Endothelial cell of umbilical vein (primary cell): ENCODE measurements around the gene UNC45A. TPM values are rescaled to one million over a fixed set of nuclear protein-coding genes. Genes with fewer than 3 reads are reported as not detected.

Source experiments
- BruUV-seq: library from RNA; stranded (reverse); fragments of 400-500 nt; replicated peaks from 2 replicates; lab custom pipeline; 2021; lab: Mats Ljungman, UMichigan
- CTCF ChIA-PET: fragments of 300-600, 350-600 bp; sonication (Branson Sonifier 250); formaldehyde crosslinking; loops from one replicate; lab custom pipeline; 2021; ENCODE audit warnings: antibody characterized with exemption, inconsistent platforms; lab: Charles Lee
- POLR2A ChIA-PET: fragments of 300-600, 350-600 bp; sonication (Branson Sonifier 250); formaldehyde crosslinking; loops from one replicate; lab custom pipeline; 2021; ENCODE audit warnings: antibody characterized with exemption, inconsistent platforms; lab: Charles Lee
- DNase-seq: peaks from one replicate; pipeline ENCODE4 v3.0.0-alpha.2; 2011; ENCODE audit warnings: low read depth, low spot score
- FAIRE-seq: peaks from 2 replicates; lab custom pipeline; 2011; peaks lifted over from hg19 to GRCh38; lab: Jason Lieb, UNC
- H2AFZ ChIP-seq: 2 replicates; pipeline ENCODE4 v1.6.0; 2012; ENCODE audit warnings: low read depth, low read length, control low read depth, inconsistent platforms
- H3K27ac ChIP-seq: 2 replicates; pipeline ENCODE4 v1.5.1; 2011; ENCODE audit warnings: low read depth, mild to moderate bottlenecking, control low read depth, low read length, moderate library complexity; ENCODE audit not compliant: insufficient read depth
- H3K27me3 ChIP-seq, 2 experiments: 2 replicates each; pipeline versions ENCODE4 v1.6.0 to v1.6.1; 2011; ENCODE audit warnings: low read length in 2 of 2, mixed read lengths in 1 of 2; ENCODE audit not compliant: control insufficient read depth in 2 of 2, insufficient read depth in 2 of 2
- H3K36me3 ChIP-seq, 2 experiments: 2 replicates in 1 of 2; 3 replicates in 1 of 2; pipeline ENCODE4 v1.5.1; 2011; ENCODE audit warnings: low read length in 2 of 2, mild to moderate bottlenecking in 1 of 2, moderate library complexity in 1 of 2; ENCODE audit not compliant: control insufficient read depth in 2 of 2, insufficient read depth in 2 of 2; ENCODE audit errors: extremely low read depth in 1 of 2
- H3K4me1 ChIP-seq: 3 replicates; pipeline ENCODE4 v1.5.1; 2011; ENCODE audit warnings: mild to moderate bottlenecking, low read length; ENCODE audit not compliant: control insufficient read depth, insufficient read depth; ENCODE audit errors: extremely low read depth
- H3K4me2 ChIP-seq: 2 replicates; pipeline ENCODE4 v1.6.1; 2011; ENCODE audit warnings: low read length, control low read depth, mixed read lengths; ENCODE audit not compliant: insufficient read depth
- H3K4me3 ChIP-seq, 3 experiments: fragments of 200-600 bp in 1 of 3; sonication (generic), shearing (Covaris generic) in 1 of 3; replicated peaks in 1 of 3; 2 replicates each; pipeline ENCODE4 v1.5.1; 2011 to 2016; ENCODE audit warnings: control low read depth in 3 of 3, low read length in 3 of 3, mild to moderate bottlenecking in 2 of 3, inconsistent platforms in 1 of 3, low read depth in 1 of 3, moderate library complexity in 1 of 3; ENCODE audit not compliant: insufficient read depth in 1 of 3
- H3K79me2 ChIP-seq: 2 replicates; pipeline ENCODE4 v1.6.0; 2012; ENCODE audit warnings: low read length, inconsistent platforms; ENCODE audit not compliant: control insufficient read depth, insufficient read depth
- H3K9ac ChIP-seq: replicated peaks from 2 replicates; pipeline ENCODE3; 2011; ENCODE audit warnings: low read length, control low read depth; ENCODE audit not compliant: insufficient read depth; ENCODE audit errors: extremely low read depth
- H3K9me1 ChIP-seq: replicated peaks from 3 replicates; pipeline ENCODE4 v1.6.0; 2011; ENCODE audit warnings: mild to moderate bottlenecking, low read length; ENCODE audit not compliant: control insufficient read depth, insufficient read depth; ENCODE audit errors: extremely low read depth
- H3K9me3 ChIP-seq: replicated peaks from 2 replicates; pipeline ENCODE4 v1.5.1; 2012; ENCODE audit warnings: low read length, inconsistent platforms; ENCODE audit not compliant: control insufficient read depth, insufficient read depth
- H4K20me1 ChIP-seq: replicated peaks from 2 replicates; pipeline ENCODE3; 2011; ENCODE audit warnings: mild to moderate bottlenecking, low read length; ENCODE audit not compliant: control insufficient read depth, insufficient read depth; ENCODE audit errors: extremely low read depth
- EZH2 ChIP-seq: IDR thresholded peaks from 2 replicates; pipeline ENCODE4 v1.6.1; 2012; ENCODE audit warnings: borderline replicate concordance, low read depth, mild to moderate bottlenecking, moderate library complexity, low read length, inconsistent platforms; ENCODE audit not compliant: severe bottlenecking
- FOS ChIP-seq: IDR thresholded peaks from 2 replicates; pipeline ENCODE4 v1.6.1; 2011; ENCODE audit warnings: mild to moderate bottlenecking, low read length, moderate library complexity, borderline replicate concordance; ENCODE audit not compliant: insufficient read depth
- GATA2 ChIP-seq: IDR thresholded peaks from 2 replicates; pipeline ENCODE4 v1.7.0; 2011; ENCODE audit warnings: low read depth, mild to moderate bottlenecking, moderate library complexity, mixed read lengths, low read length; ENCODE audit not compliant: insufficient read length, insufficient read depth
- MYC ChIP-seq: IDR thresholded peaks from one replicate; pipeline ENCODE4 v1.6.1; 2011; ENCODE audit warnings: mild to moderate bottlenecking, low read depth, low read length
- POLR2A ChIP-seq: IDR thresholded peaks from 2 replicates; pipeline ENCODE4 v1.6.1; 2012; ENCODE audit warnings: low read depth, mild to moderate bottlenecking, control low read depth, low read length
- POLR2AphosphoS5 ChIP-seq: IDR thresholded peaks from 2 replicates; pipeline ENCODE4 v1.6.1; 2012; ENCODE audit warnings: low read depth, mild to moderate bottlenecking, control low read depth, low read length, moderate library complexity; ENCODE audit not compliant: insufficient read depth
- dilution Hi-C: fragments of 300-500 bp; cut with MboI; formaldehyde crosslinking; loops from one replicate; pipeline ENCODE4 v1.15.0; 2019; ENCODE audit warnings: low sequenced_read_pairs; ENCODE audit not compliant: extremely low pct_ligation_motif_present
- intact Hi-C: fragments of 100-400 bp; cut with micrococcal nuclease; formaldehyde crosslinking; loops from one replicate; pipeline ENCODE4 v1.10.0; 2022
- polyA plus RNA-seq, 4 experiments: library from polyadenylated mRNA; depleted of rRNA in 3 of 4; stranded (reverse) in 3 of 4; unstranded in 1 of 4; fragments of >200 nt; gene quantifications; 2 replicates each; pipeline versions ENCODE4 v1.2.1 to v1.2.3, GENCODE V29; 2011 to 2012; ENCODE audit warnings: missing spikeins in 1 of 4
- total RNA-seq: library from RNA; stranded (reverse); gene quantifications from 2 replicates; pipeline ENCODE4 v1.2.3, GENCODE V29; 2021

The UNC45A gene
- total and polyA plus RNA-seq, 2 donors (not counting 3 experiments of a cell fraction or from before 2014, with no cell fraction given): 103 to 106 TPM

GRCh38 chr15:90945091-90945490 lies 10.0 kb downstream of the UNC45A start:
- Histone ChIP-seq H3K36me3 (peaks cover 21 to 64% of the 10 kb centered on the region in 2 experiments), H3K9me3 (no peaks in the 10 kb centered on the region), H3K9ac (no peak overlapping the region), H2AFZ (no peak overlapping the region), H4K20me1 (no peaks in the 10 kb centered on the region), H3K27ac (no peak overlapping the region), H3K79me2 (no peaks in the 10 kb centered on the region), H3K4me3 (no peak overlapping the region), H3K4me1 (peaks cover 10% of the 10 kb centered on the region), H3K9me1 (no peaks in the 10 kb centered on the region), H3K4me2 (no peak overlapping the region), H3K27me3 (no peaks in the 10 kb centered on the region)
- no peak for DNase-seq
- intact Hi-C loops (no loop called here), dilution Hi-C loops (no loop called here)
- TF ChIP-seq MYC (no peak), POLR2A (no peak), GATA2 (no peak), POLR2AphosphoS5 (no peak), EZH2 (no peak)
- ChIA-PET CTCF (interaction anchor here (1.2 kb wide), 1 partner anchor 12 kb away, joined by 5 read pairs; no protein-coding TSS in a partner anchor), POLR2A (no interaction called here)
- no TSS peak for BruUV-seq
- FAIRE-seq: no peak

- BruUV-seq: no TSS peak
- ChIA-PET CTCF (interaction anchor here (0.6 to 2.8 kb wide), 5 partner anchors 9 to 103 kb away, joined by 3 to 24 read pairs (median 4); partner anchors contain the start of genes RCCD1 and UNC45A), POLR2A (no interaction called here)
- DNase-seq (no peak), FAIRE-seq (no peak)
- no peaks in the 10 kb centered on the region for H3K9me3 ChIP-seq
- H3K4me2 ChIP-seq: no peak overlapping the region
- H3K36me3 ChIP-seq: peaks cover 22 to 62% of the 10 kb centered on the region in 2 experiments
- H3K27ac ChIP-seq: no peak overlapping the region
- dilution Hi-C loops (no loop called here), intact Hi-C loops (no loop called here)
- H3K79me2 ChIP-seq: no peaks in the 10 kb centered on the region
- TF ChIP-seq POLR2A (no peak), FOS (no peak)
- H3K9ac ChIP-seq: no peak overlapping the region
- no peaks in the 10 kb centered on the region for H3K27me3 ChIP-seq
- no peaks in the 10 kb centered on the region for H4K20me1 ChIP-seq
- no peak overlapping the region for H2AFZ ChIP-seq
- peaks cover 10% of the 10 kb centered on the region for H3K4me1 ChIP-seq
- H3K9me1 ChIP-seq: no peaks in the 10 kb centered on the region
- no peak overlapping the region for H3K4me3 ChIP-seq
Measured at GRCh38 chr15:90946538-90946937, 11.5 kb downstream of the UNC45A start.
